ENCODE results near the gene MCCC2. TPM values are rescaled to one million over a fixed set of nuclear protein-coding genes. Genes with fewer than 3 reads are reported as not detected.

MCCC2 gene
- total and polyA plus RNA-seq, 2 of the 8 experiments (the other 6 are each of a cell fraction or from before 2014, with no cell fraction given) = 71.7 to 86.6 TPM

- Histone ChIP-seq H3K36me3 (ENCODE audit: control insufficient read depth in 2 of 4, insufficient read depth in 4 of 4, low read length in 3 of 4) (peaks cover 3 to 35% (median 20%) of the 10 kb centered on the region in 4 experiments; a peak in 7 of 8 replicates), H2AFZ (ENCODE audit: low read length) (no peak overlapping the region), H2BK20ac (ENCODE audit: low read length) (no peak overlapping the region), H2BK120ac (replicated peaks; ENCODE audit: low read depth, low read length) (no peak overlapping the region), H3K27ac (ENCODE audit: low read depth, low read length) (no peak overlapping the region), H3K4me2 (ENCODE audit: insufficient read depth in 1 of 2, low read depth in 2 of 2, low read length in 2 of 2) (no peak overlapping the region), H2AK5ac (ENCODE audit: low read depth, low read length) (no peak overlapping the region), H3K4ac (replicated peaks; ENCODE audit: insufficient read length, low read depth, low read length) (no peak overlapping the region), H4K8ac (ENCODE audit: extremely low read depth, insufficient read depth, low read length) (no peak overlapping the region), H4K20me1 (replicated peaks in 1 of 2; ENCODE audit: control insufficient read depth in 1 of 2, insufficient read depth in 2 of 2, low read length in 2 of 2) (peaks cover 0 to 3% of the 10 kb centered on the region in 2 experiments), H4K5ac (ENCODE audit: insufficient read length, low read depth, low read length) (no peak overlapping the region), H3K14ac (ENCODE audit: insufficient read length) (no peak overlapping the region), H3K18ac (ENCODE audit: extremely low read depth, low read length) (no peak overlapping the region), H3K4me3 (ENCODE audit: extremely low read depth in 1 of 4, insufficient read depth in 2 of 4, low read depth in 3 of 4, low read length in 4 of 4) (no peak overlapping the region), H3K4me1 (replicated peaks in 1 of 4; ENCODE audit: control insufficient read depth in 3 of 4, insufficient read depth in 4 of 4, low read length in 3 of 4) (no peaks in the 10 kb centered on the region), H2BK12ac (ENCODE audit: low read depth, low read length) (no peak overlapping the region), H3K23ac (ENCODE audit: insufficient read length) (no peak overlapping the region), H3K79me1 (ENCODE audit: low read depth, low read length) (no peaks in the 10 kb centered on the region), H3K27me3 (replicated peaks in 1 of 4; ENCODE audit: control insufficient read depth in 3 of 4, extremely low read depth in 1 of 4, insufficient read depth in 3 of 4, low read length in 3 of 4) (no peaks in the 10 kb centered on the region), H4K91ac (replicated peaks; ENCODE audit: insufficient read length, low read length) (no peak overlapping the region), H3K79me2 (ENCODE audit: control insufficient read depth in 1 of 2, insufficient read depth in 2 of 2, low read length in 2 of 2) (no peaks in the 10 kb centered on the region), H3K56ac (replicated peaks; ENCODE audit: insufficient read length, low read depth, low read length) (no peak overlapping the region), H3K23me2 (ENCODE audit: low read depth, low read length) (no peaks in the 10 kb centered on the region), H3K9ac (replicated peaks in 1 of 4; ENCODE audit: extremely low read depth in 1 of 4, low read depth in 3 of 4, low read length in 3 of 4) (no peak overlapping the region), H2BK5ac (ENCODE audit: low read depth, low read length) (no peak overlapping the region), H2BK15ac (ENCODE audit: low read length) (no peak overlapping the region), H3K9me3 (ENCODE audit: insufficient read depth in 2 of 2, low read depth in 1 of 2, low read length in 1 of 2) (no peaks in the 10 kb centered on the region)
- DNase-seq (ENCODE audit: low read depth in 1 of 2, low spot score in 2 of 2) = no peak
- FAIRE-seq = no peak
- CTCF ChIA-PET (ENCODE audit: partially characterized antibody) = no interaction called here
- TF ChIP-seq, protein P1, sequence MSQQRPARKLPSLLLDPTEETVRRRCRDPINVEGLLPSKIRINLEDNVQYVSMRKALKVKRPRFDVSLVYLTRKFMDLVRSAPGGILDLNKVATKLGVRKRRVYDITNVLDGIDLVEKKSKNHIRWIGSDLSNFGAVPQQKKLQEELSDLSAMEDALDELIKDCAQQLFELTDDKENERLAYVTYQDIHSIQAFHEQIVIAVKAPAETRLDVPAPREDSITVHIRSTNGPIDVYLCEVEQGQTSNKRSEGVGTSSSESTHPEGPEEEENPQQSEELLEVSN (IDR thresholded peaks at IDR 0.05) = no peak
- TF ChIP-seq POU5F1 (IDR thresholded peaks at IDR 0.05; ENCODE audit: low read depth, low read length) (no peak), TCF12 (IDR thresholded peaks at IDR 0.05; ENCODE audit: low read depth, low read length) (no peak), KDM5A (IDR thresholded peaks at IDR 0.05; ENCODE audit: low read length) (no peak)
- WGBS, 2 experiments (ENCODE audit: extremely low coverage in 1 of 2, insufficient coverage in 1 of 2, insufficient read length in 1 of 2, insufficient replicate concordance in 2 of 2, low coverage in 1 of 2, low lambda C conversion rate in 2 of 2, missing lambda C conversion rate in 1 of 2) = 82% methylated on average over 2 of the region's 2 CpGs; no CpG with 5 or more reads in 1 of the 2 experiments
- POLR2A ChIA-PET (ENCODE audit: partially characterized antibody) = no interaction called here
Measured at GRCh38 chr5:71633255-71634155, 46.4 kb downstream of the MCCC2 start.

Measured in H1 (cell line).